BJ (cell line): Measurements from ENCODE around the gene STK32B. TPM values are rescaled to one million over a fixed set of nuclear protein-coding genes. Genes with fewer than 3 reads are reported as not detected.

ENCODE experiments used
- CTCF ChIA-PET: fragments of 350-600 bp; formaldehyde crosslinking; extraction: SDS; loops from one replicate; lab custom pipeline; 2021; ENCODE audit warnings: antibody characterized with exemption, inconsistent platforms; lab: Yijun Ruan, JAX
- POLR2A ChIA-PET: fragments of 300-600 bp; sonication (Branson Sonifier 250); formaldehyde crosslinking; extraction: SDS; loops from one replicate; lab custom pipeline; 2021; ENCODE audit warnings: antibody characterized with exemption; lab: Charles Lee
- DNase-seq: peaks from one replicate; pipeline ENCODE4 v3.0.0-alpha.2; 2011; ENCODE audit warnings: low read depth
- H3K27me3 ChIP-seq: 2 replicates; pipeline ENCODE4 v1.6.0; 2011; ENCODE audit warnings: low read length; ENCODE audit not compliant: control insufficient read depth, insufficient read depth
- H3K36me3 ChIP-seq: 2 replicates; pipeline ENCODE4 v1.5.1; 2011; ENCODE audit warnings: low read length; ENCODE audit not compliant: control insufficient read depth, insufficient read depth
- H3K4me3 ChIP-seq: 2 replicates; pipeline ENCODE4 v1.5.1; 2011; ENCODE audit warnings: low read depth, mild to moderate bottlenecking, control low read depth, low read length
- CTCF ChIP-seq: IDR thresholded peaks from 2 replicates; pipeline ENCODE4 v1.5.1; 2011; ENCODE audit warnings: low read depth, mild to moderate bottlenecking, control low read depth, inconsistent platforms, low read length, moderate library complexity; ENCODE audit not compliant: insufficient read depth
- polyA plus RNA-seq: library from polyadenylated mRNA; depleted of rRNA; stranded (reverse); fragments of >200 nt; gene quantifications from 2 replicates; pipeline ENCODE4 v1.2.3, GENCODE V29; 2011

Gene STK32B
- polyA plus RNA-seq, 1 experiment: 11.2 TPM

GRCh38 chr4:5474756-5475155, 423.5 kb downstream of the STK32B start:
- no peak for DNase-seq
- no peak for TF ChIP-seq CTCF
- Histone ChIP-seq H3K36me3 (no peaks in the 10 kb centered on the region), H3K27me3 (no peaks in the 10 kb centered on the region), H3K4me3 (no peak overlapping the region)
- ChIA-PET POLR2A (no interaction called here), CTCF (interaction anchor here (2.4 kb wide), 1 partner anchor 15 kb away, joined by 10 read pairs; no protein-coding TSS in a partner anchor)

DNA sequence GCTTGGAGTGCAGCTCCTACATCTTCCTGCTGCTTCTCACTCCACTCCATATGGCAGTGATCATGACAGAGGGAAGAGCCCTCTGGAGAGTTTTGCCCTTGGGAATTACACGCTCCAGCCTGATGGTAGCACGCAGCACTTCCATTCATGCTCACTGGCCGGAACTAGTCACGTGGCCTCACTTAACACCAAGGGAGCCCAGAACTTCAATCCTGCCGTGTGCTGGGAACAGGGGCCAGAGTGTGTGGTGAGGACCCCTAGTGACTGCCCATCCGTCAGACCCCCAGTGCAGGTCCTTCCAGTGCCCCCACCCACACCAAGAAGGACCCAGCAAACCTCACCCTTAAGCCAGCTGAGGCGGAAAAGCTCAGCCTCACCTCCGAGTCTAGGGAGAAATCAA, 426.3 kb downstream of the STK32B start:
- Histone ChIP-seq H3K27me3 (no peaks in the 10 kb centered on the region), H3K4me3 (no peak overlapping the region), H3K36me3 (no peaks in the 10 kb centered on the region)
- CTCF ChIA-PET: no interaction called here
- no peak for DNase-seq
- POLR2A ChIA-PET: no interaction called here
- no peak for TF ChIP-seq CTCF

- Histone ChIP-seq H3K4me3 (no peak overlapping the region), H3K36me3 (no peaks in the 10 kb centered on the region), H3K27me3 (no peaks in the 10 kb centered on the region)
- CTCF ChIA-PET: no interaction called here
- DNase-seq: no peak
- no peak for TF ChIP-seq CTCF
- POLR2A ChIA-PET: no interaction called here
Measured at GRCh38 chr4:5478169-5478568, 426.9 kb downstream of the STK32B start.

DNA sequence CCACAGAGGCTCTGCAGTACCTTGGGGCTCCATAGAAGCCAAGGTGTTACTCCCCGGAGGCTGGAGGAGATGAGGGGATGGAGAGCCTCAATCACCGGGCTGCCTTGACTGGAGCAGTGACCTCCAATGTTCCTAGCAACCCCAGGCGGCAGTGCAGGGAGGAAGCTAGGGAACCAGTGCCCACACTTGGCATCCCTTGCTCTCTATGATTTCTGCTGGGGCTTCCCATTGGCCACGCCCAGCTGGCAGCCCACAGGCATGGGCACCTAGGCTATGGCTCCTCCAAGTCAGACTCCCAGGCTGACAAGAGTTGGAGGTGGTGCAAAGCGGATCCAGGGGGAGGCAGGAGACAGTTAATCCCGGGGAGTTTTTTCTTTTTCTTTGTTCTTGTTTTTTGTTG, 427.4 kb downstream of the STK32B start:
- no peaks in the 10 kb centered on the region for H3K27me3 ChIP-seq
- no peak for TF ChIP-seq CTCF
- DNase-seq: no peak
- no peaks in the 10 kb centered on the region for H3K36me3 ChIP-seq
- ChIA-PET CTCF (no interaction called here), POLR2A (no interaction called here)
- H3K4me3 ChIP-seq: no peak overlapping the region

DNA sequence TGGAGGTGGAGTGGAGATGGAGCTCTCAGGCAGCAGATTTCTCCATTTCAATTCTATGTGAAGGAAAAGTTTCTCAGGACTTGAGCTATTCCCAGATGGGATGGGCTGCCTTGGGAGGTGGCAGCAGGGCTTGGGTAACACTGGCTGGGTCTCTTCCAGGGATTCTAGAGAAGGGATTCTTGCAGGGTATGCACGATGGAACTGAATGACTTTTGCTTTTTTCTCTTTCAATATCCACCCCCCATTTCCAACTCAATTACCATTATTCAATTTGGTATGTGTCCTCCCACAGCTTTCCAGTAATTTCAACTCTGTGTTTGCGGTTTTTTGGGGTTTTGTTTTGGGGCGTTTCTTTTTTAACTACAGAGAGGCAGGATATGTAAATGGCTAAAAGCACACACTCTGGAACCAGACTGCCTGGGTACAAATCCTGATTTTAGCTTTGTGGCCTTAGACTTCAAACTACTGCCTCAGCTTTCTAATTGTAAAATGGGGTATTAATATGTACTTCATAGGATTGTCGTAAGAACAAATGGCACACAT, 428.3 kb downstream of the STK32B start:
- TF ChIP-seq CTCF: no peak
- Histone ChIP-seq H3K27me3 (no peaks in the 10 kb centered on the region), H3K36me3 (no peaks in the 10 kb centered on the region), H3K4me3 (no peak overlapping the region)
- ChIA-PET POLR2A (no interaction called here), CTCF (no interaction called here)
- DNase-seq: no peak
